Measurements from ENCODE around the gene FGD3.
A peak's percentile ranks its signal among the peaks of the same experiment; 100 is the strongest.

Gene FGD3

GRCh38 chr9:92954886-92955285 is 7.6 kb downstream of the FGD3 start:
- no peaks in the 10 kb centered on the region for H3K9me3 ChIP-seq (ENCODE audit: control insufficient read depth in 1 of 2, low read length in 2 of 2)
- peaks cover 0 to 4% of the 10 kb centered on the region in 2 donors for H3K27me3 ChIP-seq (ENCODE audit: control insufficient read depth in 1 of 2, insufficient read depth in 2 of 2, low read length in 2 of 2)
- no peak overlapping the region for H3K4me3 ChIP-seq (ENCODE audit: low read depth in 1 of 2, low read length in 2 of 2)
- no peaks in the 10 kb centered on the region for H3K36me3 ChIP-seq (ENCODE audit: control insufficient read depth in 1 of 2, insufficient read depth in 2 of 2, low read length in 2 of 2)
- H3K4me1 ChIP-seq (ENCODE audit: control insufficient read depth in 1 of 2, insufficient read depth in 2 of 2, low read length in 2 of 2): peaks cover 11 to 20% of the 10 kb centered on the region in 2 donors
- H3K27ac ChIP-seq (ENCODE audit: low read depth, low read length): no peak overlapping the region
- no peak overlapping the region for H3K9ac ChIP-seq (ENCODE audit: low read depth in 1 of 2, low read length in 2 of 2)

DNA sequence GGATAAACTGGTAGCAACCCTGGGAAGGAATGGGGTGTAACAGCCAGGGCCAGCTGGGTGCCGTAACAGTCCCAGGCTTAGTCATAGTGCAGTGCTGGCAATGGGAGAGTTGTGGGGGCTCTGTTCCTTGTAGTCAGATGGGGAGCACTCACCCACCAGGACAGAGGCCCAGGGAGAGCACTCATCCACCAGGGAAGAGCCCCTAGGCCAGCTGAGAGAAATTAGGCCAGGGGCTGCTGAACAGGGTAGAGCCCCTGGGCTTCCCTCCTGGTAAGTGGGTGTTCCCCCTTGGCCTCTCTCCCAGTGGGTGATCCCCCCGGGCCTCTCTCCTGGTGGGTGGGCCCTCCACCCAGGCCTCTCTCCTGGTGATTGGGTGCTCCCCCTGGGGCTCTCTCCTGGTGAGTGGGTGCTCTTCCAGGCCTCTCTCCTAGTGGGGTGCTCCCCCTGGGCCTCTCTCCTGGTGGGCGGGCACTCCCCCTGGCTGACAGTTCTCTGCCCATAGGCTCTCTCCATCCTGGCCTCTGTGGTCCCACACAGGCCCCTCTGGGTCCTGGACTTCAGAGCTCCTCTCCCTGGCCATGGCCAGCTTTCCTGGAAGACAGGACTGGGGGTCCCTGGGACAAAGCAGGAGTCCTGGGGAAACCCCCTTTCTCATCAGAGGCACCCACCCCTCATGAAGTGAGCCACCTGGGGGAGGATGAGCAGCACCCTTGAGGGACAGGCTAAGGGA is 13.4 kb downstream of the FGD3 start:
- peaks cover 5 to 6% of the 10 kb centered on the region in 2 donors for H3K9me3 ChIP-seq (ENCODE audit: control insufficient read depth in 1 of 2, low read length in 2 of 2)
- no peak overlapping the region for H3K4me3 ChIP-seq (ENCODE audit: low read depth in 1 of 2, low read length in 2 of 2)
- peaks cover 0 to 8% of the 10 kb centered on the region in 2 donors for H3K4me1 ChIP-seq (ENCODE audit: control insufficient read depth in 1 of 2, insufficient read depth in 2 of 2, low read length in 2 of 2)
- H3K27ac ChIP-seq (ENCODE audit: low read depth, low read length): no peak overlapping the region
- H3K36me3 ChIP-seq (ENCODE audit: control insufficient read depth in 1 of 2, insufficient read depth in 2 of 2, low read length in 2 of 2): no peaks in the 10 kb centered on the region
- H3K27me3 ChIP-seq (ENCODE audit: control insufficient read depth in 1 of 2, insufficient read depth in 2 of 2, low read length in 2 of 2): no peaks in the 10 kb centered on the region
- H3K9ac ChIP-seq (ENCODE audit: low read depth in 1 of 2, low read length in 2 of 2): no peak overlapping the region

DNA sequence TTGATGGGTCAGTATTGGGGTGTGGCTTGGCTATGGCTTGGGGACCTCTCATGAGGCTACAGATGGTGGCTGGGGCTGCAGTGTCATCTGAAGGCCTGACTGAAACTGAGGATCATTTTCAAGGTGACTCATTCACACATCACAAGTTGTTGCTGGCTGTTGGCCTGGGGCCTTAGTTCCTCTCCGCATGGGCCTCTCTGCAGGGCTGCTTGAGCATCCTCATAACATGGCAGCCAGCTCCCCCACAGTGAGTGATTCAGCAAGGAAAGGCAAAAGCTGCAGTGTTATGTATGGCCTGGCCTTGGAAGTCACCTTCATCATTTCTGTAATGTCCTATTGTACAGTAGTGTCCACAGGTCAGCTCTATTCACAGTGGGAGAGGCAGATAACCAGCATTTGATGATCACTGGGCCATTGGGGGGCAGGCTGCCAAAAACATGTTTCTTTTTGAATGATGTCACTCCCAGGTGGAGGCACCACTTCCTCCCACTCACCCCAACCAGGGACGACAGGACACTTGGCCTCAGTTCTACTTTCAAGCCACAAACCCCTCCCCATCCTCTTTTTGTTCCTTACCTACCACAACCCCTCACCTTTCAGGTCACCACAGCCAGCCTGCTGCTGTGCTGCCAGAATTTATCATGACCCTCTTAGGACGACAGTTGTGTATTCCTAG is 14.4 kb downstream of the FGD3 start:
- Histone ChIP-seq H3K27ac (ENCODE audit: low read depth, low read length) (no peak overlapping the region), H3K36me3 (ENCODE audit: control insufficient read depth in 1 of 2, insufficient read depth in 2 of 2, low read length in 2 of 2) (no peaks in the 10 kb centered on the region), H3K27me3 (ENCODE audit: control insufficient read depth in 1 of 2, insufficient read depth in 2 of 2, low read length in 2 of 2) (no peaks in the 10 kb centered on the region), H3K9me3 (ENCODE audit: control insufficient read depth in 1 of 2, low read length in 2 of 2) (peaks cover 5 to 6% of the 10 kb centered on the region in 2 donors), H3K4me3 (ENCODE audit: low read depth in 1 of 2, low read length in 2 of 2) (no peak overlapping the region), H3K9ac (ENCODE audit: low read depth in 1 of 2, low read length in 2 of 2) (no peak overlapping the region), H3K4me1 (ENCODE audit: control insufficient read depth in 1 of 2, insufficient read depth in 2 of 2, low read length in 2 of 2) (peaks cover 0 to 12% of the 10 kb centered on the region in 2 donors)

- Histone ChIP-seq H3K27ac (ENCODE audit: low read depth, low read length) (no peak overlapping the region), H3K9me3 (ENCODE audit: control insufficient read depth in 1 of 2, low read length in 2 of 2) (peaks cover 5 to 6% of the 10 kb centered on the region in 2 donors), H3K9ac (ENCODE audit: low read depth in 1 of 2, low read length in 2 of 2) (no peak overlapping the region), H3K36me3 (ENCODE audit: control insufficient read depth in 1 of 2, insufficient read depth in 2 of 2, low read length in 2 of 2) (no peaks in the 10 kb centered on the region), H3K27me3 (ENCODE audit: control insufficient read depth in 1 of 2, insufficient read depth in 2 of 2, low read length in 2 of 2) (no peaks in the 10 kb centered on the region), H3K4me1 (ENCODE audit: control insufficient read depth in 1 of 2, insufficient read depth in 2 of 2, low read length in 2 of 2) (peaks cover 0 to 12% of the 10 kb centered on the region in 2 donors), H3K4me3 (ENCODE audit: low read depth in 1 of 2, low read length in 2 of 2) (no peak overlapping the region)
These were observed 15.0 kb downstream of the FGD3 start for GRCh38 chr9:92962303-92962649.

DNA sequence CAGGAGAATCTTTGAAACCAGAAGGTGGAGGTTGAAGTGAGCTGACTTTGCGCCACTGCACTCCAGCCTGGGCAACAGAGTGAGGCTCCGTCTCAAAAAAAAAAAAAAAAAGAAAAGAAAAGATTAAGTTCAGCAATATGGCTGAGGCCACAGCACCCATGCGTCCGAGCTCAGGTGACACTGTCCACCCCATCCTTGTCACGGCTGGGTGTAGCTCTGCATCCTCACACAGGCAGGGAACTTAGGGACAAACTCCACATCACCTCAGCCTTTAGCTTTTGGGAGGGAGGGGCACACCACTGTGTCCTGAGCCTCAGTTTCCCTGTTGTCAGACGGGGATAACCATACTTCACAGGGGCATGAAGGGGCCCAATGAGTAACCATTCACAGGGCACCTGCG is 15.5 kb downstream of the FGD3 start:
- Histone ChIP-seq H3K27me3 (ENCODE audit: control insufficient read depth in 1 of 2, insufficient read depth in 2 of 2, low read length in 2 of 2) (no peaks in the 10 kb centered on the region), H3K9ac (ENCODE audit: low read depth in 1 of 2, low read length in 2 of 2) (no peak overlapping the region)

DNA sequence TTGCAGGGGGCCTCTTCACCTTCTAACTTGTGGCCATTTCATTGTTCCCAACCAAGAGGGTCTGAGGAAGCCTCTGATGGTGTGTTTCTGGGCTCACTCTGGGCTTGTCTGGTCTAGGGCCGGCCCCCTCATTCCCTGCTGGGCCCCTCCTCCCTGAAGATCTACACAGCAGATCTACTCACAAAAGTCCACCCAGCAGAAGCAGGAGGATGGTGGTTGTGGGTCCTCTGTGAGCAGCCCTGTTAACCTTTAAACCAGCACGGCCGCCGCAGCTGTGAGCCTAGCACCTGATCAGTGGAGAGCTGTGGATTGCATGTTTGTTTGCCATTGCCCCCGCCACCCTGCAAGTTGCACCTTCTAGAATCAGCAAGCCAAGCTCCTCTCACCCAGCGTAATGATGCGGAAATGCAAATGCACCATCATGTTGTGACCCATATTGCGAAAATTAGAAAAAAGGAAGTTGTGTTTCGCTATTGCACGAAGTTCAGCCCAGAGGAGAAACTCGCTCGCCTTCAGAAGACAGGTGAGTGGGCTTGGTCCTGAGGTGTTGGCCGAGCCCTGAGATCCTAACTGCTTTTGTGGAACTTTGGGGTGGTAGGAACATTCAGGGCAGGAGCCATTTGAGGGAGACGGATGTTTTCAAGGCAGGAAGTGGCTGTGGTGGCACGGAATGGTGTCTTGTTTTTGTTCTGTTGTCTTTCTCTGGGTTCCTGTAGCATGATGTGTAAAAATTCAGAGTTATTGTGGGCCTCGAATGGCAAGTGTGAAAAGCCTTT is 16.7 kb downstream of the FGD3 start:
- peak overlapping the region; percentile 76 to 78 for H3K4me3 ChIP-seq (ENCODE audit: low read depth in 1 of 2, low read length in 2 of 2)
- H3K9ac ChIP-seq (ENCODE audit: low read depth in 1 of 2, low read length in 2 of 2): peak overlapping the region; percentile 40 to 74
- no peaks in the 10 kb centered on the region for H3K27me3 ChIP-seq (ENCODE audit: control insufficient read depth in 1 of 2, insufficient read depth in 2 of 2, low read length in 2 of 2)
- peaks cover 5 to 6% of the 10 kb centered on the region in 2 donors for H3K9me3 ChIP-seq (ENCODE audit: control insufficient read depth in 1 of 2, low read length in 2 of 2)
- H3K4me1 ChIP-seq (ENCODE audit: control insufficient read depth in 1 of 2, insufficient read depth in 2 of 2, low read length in 2 of 2): peaks cover 0 to 12% of the 10 kb centered on the region in 2 donors
- no peaks in the 10 kb centered on the region for H3K36me3 ChIP-seq (ENCODE audit: control insufficient read depth in 1 of 2, insufficient read depth in 2 of 2, low read length in 2 of 2)
- peak overlapping the region; percentile 76 for H3K27ac ChIP-seq (ENCODE audit: low read depth, low read length)

More for the DNA sequence above, 15.5 kb downstream of the FGD3 start:
- Histone ChIP-seq H3K4me1 (ENCODE audit: control insufficient read depth in 1 of 2, insufficient read depth in 2 of 2, low read length in 2 of 2) (peaks cover 0 to 12% of the 10 kb centered on the region in 2 donors), H3K36me3 (ENCODE audit: control insufficient read depth in 1 of 2, insufficient read depth in 2 of 2, low read length in 2 of 2) (no peaks in the 10 kb centered on the region), H3K27ac (ENCODE audit: low read depth, low read length) (no peak overlapping the region), H3K9me3 (ENCODE audit: control insufficient read depth in 1 of 2, low read length in 2 of 2) (peaks cover 5 to 6% of the 10 kb centered on the region in 2 donors), H3K4me3 (ENCODE audit: low read depth in 1 of 2, low read length in 2 of 2) (no peak overlapping the region)

DNA sequence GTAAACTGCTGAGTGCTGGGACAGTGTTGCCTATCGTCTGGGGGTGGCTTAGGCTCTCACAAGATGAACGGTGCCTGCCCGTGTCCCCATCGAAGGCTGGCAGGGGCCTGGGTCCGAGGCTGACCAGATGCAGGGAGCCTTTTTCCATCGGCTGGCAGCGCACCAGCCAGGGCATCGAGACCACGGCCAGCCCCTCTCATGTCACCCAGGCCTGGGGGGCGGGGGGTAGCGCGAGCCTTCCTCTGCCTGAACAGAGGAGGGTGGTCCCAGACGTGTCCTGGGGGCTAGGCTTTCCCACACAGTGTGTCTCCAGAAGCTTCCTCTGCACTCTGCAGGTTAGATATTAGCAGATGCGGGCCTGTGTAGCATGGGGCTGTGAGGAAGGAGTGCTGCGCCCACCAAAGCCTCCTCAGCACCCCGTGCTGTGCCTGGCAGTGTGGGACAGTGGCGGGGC is 17.3 kb downstream of the FGD3 start:
- peak overlapping the region; percentile 76 to 78 for H3K4me3 ChIP-seq (ENCODE audit: low read depth in 1 of 2, low read length in 2 of 2)
- peaks cover 0 to 12% of the 10 kb centered on the region in 2 donors for H3K4me1 ChIP-seq (ENCODE audit: control insufficient read depth in 1 of 2, insufficient read depth in 2 of 2, low read length in 2 of 2)
- H3K27ac ChIP-seq (ENCODE audit: low read depth, low read length): peak overlapping the region; percentile 76
- H3K36me3 ChIP-seq (ENCODE audit: control insufficient read depth in 1 of 2, insufficient read depth in 2 of 2, low read length in 2 of 2): no peaks in the 10 kb centered on the region
- H3K9ac ChIP-seq (ENCODE audit: low read depth in 1 of 2, low read length in 2 of 2): peak overlapping the region; percentile 40 to 74
- H3K9me3 ChIP-seq (ENCODE audit: control insufficient read depth in 1 of 2, low read length in 2 of 2): peaks cover 5 to 6% of the 10 kb centered on the region in 2 donors
- no peaks in the 10 kb centered on the region for H3K27me3 ChIP-seq (ENCODE audit: control insufficient read depth in 1 of 2, insufficient read depth in 2 of 2, low read length in 2 of 2)

- Histone ChIP-seq H3K27me3 (ENCODE audit: control insufficient read depth in 1 of 2, insufficient read depth in 2 of 2, low read length in 2 of 2) (no peaks in the 10 kb centered on the region), H3K4me3 (ENCODE audit: low read depth in 1 of 2, low read length in 2 of 2) (peak overlapping the region; percentile 76 to 78), H3K4me1 (ENCODE audit: control insufficient read depth in 1 of 2, insufficient read depth in 2 of 2, low read length in 2 of 2) (peaks cover 3 to 12% of the 10 kb centered on the region in 2 donors), H3K9me3 (ENCODE audit: control insufficient read depth in 1 of 2, low read length in 2 of 2) (peaks cover 5 to 6% of the 10 kb centered on the region in 2 donors), H3K36me3 (ENCODE audit: control insufficient read depth in 1 of 2, insufficient read depth in 2 of 2, low read length in 2 of 2) (no peaks in the 10 kb centered on the region), H3K9ac (ENCODE audit: low read depth in 1 of 2, low read length in 2 of 2) (peak overlapping the region; percentile 40 to 74), H3K27ac (ENCODE audit: low read depth, low read length) (peak overlapping the region; percentile 76)
These were observed 17.9 kb downstream of the FGD3 start for GRCh38 chr9:92965061-92965758.

GRCh38 chr9:92965759-92966517 is 18.6 kb downstream of the FGD3 start:
- H3K4me3 ChIP-seq (ENCODE audit: low read depth in 1 of 2, low read length in 2 of 2): peak overlapping the region; percentile 76 to 78
- H3K27ac ChIP-seq (ENCODE audit: low read depth, low read length): no peak overlapping the region
- H3K9ac ChIP-seq (ENCODE audit: low read depth in 1 of 2, low read length in 2 of 2): peak overlapping the region; percentile 40 to 74

More at GRCh38 chr9:92965759-92966517, 18.6 kb downstream of the FGD3 start:
- Histone ChIP-seq H3K4me1 (ENCODE audit: control insufficient read depth in 1 of 2, insufficient read depth in 2 of 2, low read length in 2 of 2) (peaks cover 4 to 12% of the 10 kb centered on the region in 2 donors), H3K9me3 (ENCODE audit: control insufficient read depth in 1 of 2, low read length in 2 of 2) (peaks cover 5 to 6% of the 10 kb centered on the region in 2 donors), H3K27me3 (ENCODE audit: control insufficient read depth in 1 of 2, insufficient read depth in 2 of 2, low read length in 2 of 2) (no peaks in the 10 kb centered on the region), H3K36me3 (ENCODE audit: control insufficient read depth in 1 of 2, insufficient read depth in 2 of 2, low read length in 2 of 2) (no peaks in the 10 kb centered on the region)
